Bronchial smooth muscle cell (primary cell): ENCODE results near the gene SULT1A2. TPM values are rescaled to one million over a fixed set of nuclear protein-coding genes. Genes with fewer than 3 reads are reported as not detected.

ENCODE experiments used
- total RNA-seq: library from RNA; depleted of rRNA; stranded (reverse); fragments of >200 nt; gene quantifications from 2 replicates; pipeline ENCODE4 v1.2.1, GENCODE V29; 2014

The SULT1A2 gene
- total RNA-seq = not detected in 2 replicates

GRCh38 chr16:28596840-28597691, at the start of gene SULT1A2:
SULT1A2 (minus strand) TSS chr16:28597050; CDS start chr16:28595930, 1,120 bp downstream.

DNA sequence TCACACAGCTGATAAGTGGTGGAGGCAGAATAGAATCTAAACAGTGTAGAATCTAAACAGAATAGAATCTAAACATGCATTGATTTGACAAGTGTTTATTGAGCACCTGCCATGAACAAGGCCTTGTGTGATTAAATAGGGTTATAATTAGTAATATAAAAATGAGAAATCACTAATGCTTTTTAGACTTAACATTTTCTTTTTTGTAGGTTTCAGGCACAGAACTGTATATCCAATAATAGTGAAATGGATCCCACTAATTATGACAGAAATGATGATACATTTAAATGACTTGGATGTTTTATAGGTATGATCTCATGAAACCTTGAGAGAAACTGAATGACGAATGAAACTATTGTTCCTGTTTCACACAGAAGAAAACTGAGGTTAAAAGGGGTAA, 40.9 kb upstream of the SULT1A2 start, which contains the start of gene NPIPB8:
NPIPB8 (plus strand) TSS at position 301 of the 400 bp plus-strand sequence. CDS start 296 bp downstream, outside the sequence.

DNA sequence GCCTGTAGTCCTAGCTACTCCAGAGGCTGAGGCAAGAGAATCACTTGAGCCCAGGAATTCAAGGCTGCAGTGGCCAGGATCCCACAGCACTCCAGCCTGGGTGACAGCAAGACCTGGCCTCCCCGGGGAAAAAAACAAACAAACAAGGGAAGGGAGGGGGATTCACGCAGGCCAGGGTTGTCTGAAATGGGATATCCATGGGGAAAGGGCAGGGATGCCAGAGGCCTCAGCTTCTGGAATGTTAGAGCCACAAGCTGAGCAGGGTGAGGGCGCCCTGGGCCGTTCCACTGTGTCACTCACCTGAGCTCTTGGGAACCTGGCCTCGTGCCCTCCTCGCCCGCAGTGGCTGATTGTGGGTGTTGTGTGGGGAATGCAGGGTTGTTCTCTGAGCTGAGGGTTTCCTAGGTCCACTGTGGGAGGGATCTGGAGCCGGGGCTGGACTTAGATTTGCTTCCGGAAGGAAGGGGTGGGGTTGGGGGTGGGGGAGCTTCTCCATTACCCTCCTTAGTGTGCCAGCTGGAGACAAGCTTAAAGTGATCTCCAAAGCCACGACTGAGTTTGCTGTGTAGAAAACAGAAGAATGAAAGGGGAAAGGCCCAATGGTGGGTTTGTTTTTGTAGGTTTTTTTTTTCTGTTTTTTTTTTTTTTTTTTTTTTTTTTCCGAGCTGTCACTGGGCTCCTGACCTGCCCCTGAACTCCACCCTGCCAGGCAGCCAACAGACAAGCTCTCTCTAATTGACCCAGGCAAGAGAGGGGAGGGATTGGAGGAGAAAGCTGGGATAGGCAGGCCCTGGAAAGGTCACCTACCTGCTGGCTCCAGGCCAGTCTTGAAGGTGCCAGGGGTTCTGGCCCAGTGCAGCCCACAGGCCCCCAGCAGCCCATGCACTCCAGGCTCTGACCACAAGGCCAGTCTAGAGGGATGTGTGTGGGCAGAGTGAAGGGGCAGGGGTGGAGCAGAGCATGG, 13.1 kb upstream of the SULT1A2 start, which contains the start of gene SULT1A1:
SULT1A1 (minus strand) TSS at position 414 of the 964 bp plus-strand sequence. CDS start 1,189 bp downstream, outside the sequence.

DNA sequence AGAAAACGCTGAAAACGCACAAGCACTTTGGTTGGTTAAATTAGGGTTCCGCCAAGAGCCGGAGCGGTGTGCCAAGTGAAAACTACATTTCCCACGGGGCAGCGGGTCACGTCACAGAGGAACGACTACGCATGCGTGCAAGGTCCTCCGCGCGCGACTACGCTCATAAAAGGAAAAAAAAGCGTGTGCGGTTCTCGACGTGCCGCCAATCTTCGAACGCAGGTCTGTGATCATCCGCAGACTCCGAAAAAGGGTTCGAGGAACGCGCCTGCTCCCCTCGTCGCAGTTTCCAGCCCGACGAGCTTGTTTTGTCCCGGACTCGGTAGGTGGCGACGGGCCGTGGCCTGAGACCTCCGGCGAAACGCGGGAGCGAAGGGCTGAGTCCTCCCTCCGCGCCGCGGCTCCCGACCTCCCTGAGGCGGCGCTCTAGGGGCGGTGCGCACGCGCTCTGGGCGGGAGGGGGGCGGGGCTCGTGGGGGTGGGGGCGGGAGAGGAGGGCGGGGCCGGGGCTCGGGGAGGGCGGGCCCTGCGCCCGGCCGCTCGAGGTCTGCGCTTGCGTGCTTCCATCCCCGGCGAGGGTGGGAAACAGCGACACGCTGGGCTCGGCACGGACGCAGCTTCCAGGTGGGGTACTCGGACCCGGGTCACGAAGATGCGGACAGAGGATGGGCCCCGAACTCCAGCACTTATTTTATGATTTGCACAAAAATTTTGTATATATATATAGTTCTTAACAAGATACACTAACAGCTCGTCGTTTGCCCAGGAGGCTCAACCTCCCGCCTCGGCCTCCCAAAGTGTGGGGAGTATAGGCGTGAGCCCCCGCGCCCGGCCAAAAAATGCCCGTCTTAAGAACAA, 42.8 kb downstream of the SULT1A2 start, which contains the start of gene SGF29:
SGF29 (plus strand) TSS at position 145 of the 858 bp plus-strand sequence. CDS start 27,150 bp downstream, outside the sequence.

Other genes with a start within 250 kb of the SULT1A2 start
- gene NPIPB6, start 233.5 kb downstream of the SULT1A2 start, total RNA-seq = 0.47 and 0.94 TPM in 2 replicates
- 67.1 and 85.6 TPM in 2 replicates for gene EIF3CL, start 193.2 kb downstream of the SULT1A2 start, total RNA-seq
- not detected in 2 replicates for gene NPIPB7, start 124.7 kb downstream of the SULT1A2 start, total RNA-seq
- gene CLN3, start 105.0 kb downstream of the SULT1A2 start, total RNA-seq = 11.4 and 13.9 TPM in 2 replicates
- gene APOBR, start 102.4 kb downstream of the SULT1A2 start, total RNA-seq = not detected in 2 replicates
- not detected in 2 replicates for gene IL27, start 90.2 kb downstream of the SULT1A2 start, total RNA-seq
- gene NUPR1, start 58.1 kb downstream of the SULT1A2 start, total RNA-seq = 18.9 and 60.0 TPM in 2 replicates
- 6.5 and 10.2 TPM in 2 replicates for gene SGF29, start 43.1 kb downstream of the SULT1A2 start, total RNA-seq
- 0.60 and 5.2 TPM in 2 replicates for gene SULT1A1, start 13.0 kb upstream of the SULT1A2 start, total RNA-seq
- gene NPIPB8, start 41.0 kb upstream of the SULT1A2 start, total RNA-seq = not detected in 2 replicates
- gene EIF3C, start 114.4 kb upstream of the SULT1A2 start, total RNA-seq = 120 and 238 TPM in 2 replicates
- 2.4 TPM in 1 of 2 replicates, not detected in the other for gene NPIPB9, start 154.7 kb upstream of the SULT1A2 start, total RNA-seq
- 28.1 and 32.5 TPM in 2 replicates for gene ATXN2L, start 225.9 kb upstream of the SULT1A2 start, total RNA-seq
- 105 and 111 TPM in 2 replicates for gene TUFM, start 249.3 kb upstream of the SULT1A2 start, total RNA-seq